MCF 10A (cell line): ENCODE data around the gene BEND7. TPM values are rescaled to one million over a fixed set of nuclear protein-coding genes. Genes with fewer than 3 reads are reported as not detected.

Experiments
- BruUV-seq: library from RNA; stranded (reverse); fragments of 400-500 nt; replicated peaks from 2 replicates; lab custom pipeline; 2021; lab: Mats Ljungman, UMichigan
- CTCF ChIA-PET: fragments of 300-600 bp; sonication (Branson Sonifier 250); formaldehyde crosslinking; extraction: SDS; loops from one replicate; lab custom pipeline; 2021; ENCODE audit warnings: antibody characterized with exemption, inconsistent platforms; lab: Yijun Ruan, JAX
- POLR2A ChIA-PET: fragments of 300-600, 350-650 bp; sonication (Branson Sonifier 250); formaldehyde crosslinking; extraction: SDS; loops from one replicate; lab custom pipeline; 2020; ENCODE audit warnings: antibody characterized with exemption, inconsistent platforms; lab: Yijun Ruan, JAX
- DNase-seq: peaks from one replicate; pipeline ENCODE4 v3.0.0-alpha.2; 2018; ENCODE audit not compliant: unreplicated experiment
- H3K27ac Mint-ChIP-seq: one replicate; pipeline ENCODE4 v1.8.0; 2022; ENCODE audit warnings: mild to moderate bottlenecking, low read depth, mixed read lengths; ENCODE audit not compliant: unreplicated experiment
- H3K27me3 Mint-ChIP-seq: one replicate; pipeline ENCODE4 v1.8.0; 2022; ENCODE audit warnings: mixed read lengths; ENCODE audit not compliant: insufficient read depth, unreplicated experiment
- H3K36me3 Mint-ChIP-seq: one replicate; pipeline ENCODE4 v1.8.0; 2022; ENCODE audit warnings: mild to moderate bottlenecking, moderate library complexity, mixed read lengths; ENCODE audit not compliant: insufficient read depth, unreplicated experiment
- H3K4me1 Mint-ChIP-seq: one replicate; pipeline ENCODE4 v1.8.0; 2022; ENCODE audit warnings: mixed read lengths; ENCODE audit not compliant: insufficient read depth, unreplicated experiment
- H3K4me3 Mint-ChIP-seq: one replicate; pipeline ENCODE4 v1.8.0; 2022; ENCODE audit warnings: mild to moderate bottlenecking, moderate library complexity, mixed read lengths; ENCODE audit not compliant: unreplicated experiment
- H3K9me3 Mint-ChIP-seq: one replicate; pipeline ENCODE4 v1.8.0; 2022; ENCODE audit warnings: mixed read lengths; ENCODE audit not compliant: unreplicated experiment
- CTCF ChIP-seq: fragments of 200-600 bp; IDR thresholded peaks from one replicate; pipeline ENCODE4 v1.8.0; 2022; ENCODE audit warnings: antibody characterized with exemption, mild to moderate bottlenecking; ENCODE audit not compliant: unreplicated experiment
- intact Hi-C: fragments of 100-400 bp; cut with micrococcal nuclease; formaldehyde crosslinking; loops from 2 replicates; pipeline ENCODE4 v1.14.1; 2022
- total RNA-seq: library from RNA; stranded (reverse); gene quantifications from 2 replicates; pipeline ENCODE4 v1.2.3, GENCODE V29; 2022

BEND7 gene
- total RNA-seq, 1 experiment from 2014 or later = 12.4 TPM

DNA sequence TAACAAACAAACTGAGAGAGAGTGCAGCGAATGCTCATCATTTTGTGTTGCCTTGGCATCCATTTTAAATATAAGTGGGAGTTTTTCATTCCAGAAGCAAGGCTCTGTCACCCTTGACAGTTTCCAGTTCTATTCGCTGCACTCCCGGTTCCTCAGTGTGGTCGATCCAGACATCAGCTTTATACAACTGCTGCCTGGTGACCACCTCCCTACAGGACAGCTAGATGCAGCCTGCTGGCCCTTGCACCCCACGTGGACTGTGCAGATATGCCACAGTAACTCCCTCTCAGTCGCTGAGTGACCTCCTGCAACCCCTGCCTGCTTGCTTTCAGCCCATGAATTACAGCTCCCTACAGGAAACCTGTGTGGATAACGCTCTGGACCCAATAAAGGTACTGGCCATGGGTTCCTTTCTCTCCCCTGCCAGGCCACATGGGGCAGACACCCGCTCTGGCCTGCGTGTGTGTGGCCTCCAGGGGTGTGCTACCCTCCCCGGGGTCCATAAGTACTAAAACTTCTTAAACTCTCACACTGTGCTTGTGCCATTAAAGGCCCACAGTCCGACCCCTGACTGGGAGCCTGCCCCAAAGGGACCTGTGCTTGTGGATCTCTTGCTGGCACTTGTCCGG, 23.6 kb downstream of the BEND7 start:
- H3K27me3 Mint-ChIP-seq = no peaks in the 10 kb centered on the region
- no peak for DNase-seq
- no peaks in the 10 kb centered on the region for H3K9me3 Mint-ChIP-seq
- CTCF ChIA-PET = no interaction called here
- no peak overlapping the region for H3K4me3 Mint-ChIP-seq
- POLR2A ChIA-PET = no interaction called here
- peaks cover 6% of the 10 kb centered on the region for H3K4me1 Mint-ChIP-seq
- no peak overlapping the region for H3K27ac Mint-ChIP-seq
- no peak for TF ChIP-seq CTCF
- BruUV-seq = no TSS peak
- peaks cover 6% of the 10 kb centered on the region for H3K36me3 Mint-ChIP-seq
- intact Hi-C loops = no loop called here

- H3K27ac Mint-ChIP-seq = no peak overlapping the region
- ChIA-PET CTCF (interaction anchor here (0.5 to 0.9 kb wide), 2 partner anchors 63 to 732 kb away, joined by 3 read pairs; no protein-coding TSS in a partner anchor), POLR2A (no interaction called here)
- no peak overlapping the region for H3K4me3 Mint-ChIP-seq
- no TSS peak for BruUV-seq
- intact Hi-C loops = no loop called here
- no peak for TF ChIP-seq CTCF
- H3K9me3 Mint-ChIP-seq = no peaks in the 10 kb centered on the region
- peaks cover 6% of the 10 kb centered on the region for H3K36me3 Mint-ChIP-seq
- peak; percentile 26 for DNase-seq
- H3K4me1 Mint-ChIP-seq = peaks cover 6% of the 10 kb centered on the region
- no peaks in the 10 kb centered on the region for H3K27me3 Mint-ChIP-seq
These were observed 24.9 kb downstream of the BEND7 start for GRCh38 chr10:13503745-13504463.

- H3K9me3 Mint-ChIP-seq = no peaks in the 10 kb centered on the region
- no TSS peak for BruUV-seq
- ChIA-PET POLR2A (interaction anchor here (1.4 kb wide), 1 partner anchor 24 kb away, joined by 4 read pairs; no protein-coding TSS in a partner anchor), CTCF (interaction anchor here (0.7 kb wide), 2 partner anchors 24 to 25 kb away, joined by 4 read pairs; no protein-coding TSS in a partner anchor)
- no peak for DNase-seq
- peaks cover 6% of the 10 kb centered on the region for H3K36me3 Mint-ChIP-seq
- no peak overlapping the region for H3K4me3 Mint-ChIP-seq
- peaks cover 6% of the 10 kb centered on the region for H3K4me1 Mint-ChIP-seq
- TF ChIP-seq CTCF = no peak
- no peaks in the 10 kb centered on the region for H3K27me3 Mint-ChIP-seq
- H3K27ac Mint-ChIP-seq = no peak overlapping the region
- intact Hi-C loops = no loop called here
These were observed 26.4 kb downstream of the BEND7 start for GRCh38 chr10:13502380-13502779.

GRCh38 chr10:13500201-13500600, 28.6 kb downstream of the BEND7 start:
- TF ChIP-seq CTCF = no peak
- POLR2A ChIA-PET = no interaction called here
- no peak overlapping the region for H3K4me3 Mint-ChIP-seq
- no peak overlapping the region for H3K27ac Mint-ChIP-seq
- H3K4me1 Mint-ChIP-seq = peaks cover 6% of the 10 kb centered on the region
- DNase-seq = no peak
- intact Hi-C loops = no loop called here
- no peaks in the 10 kb centered on the region for H3K36me3 Mint-ChIP-seq
- no TSS peak for BruUV-seq
- H3K9me3 Mint-ChIP-seq = no peaks in the 10 kb centered on the region
- H3K27me3 Mint-ChIP-seq = no peaks in the 10 kb centered on the region
- CTCF ChIA-PET = interaction anchor here (0.5 to 0.6 kb wide), 2 partner anchors 119 to 287 kb away, joined by 3 read pairs; no protein-coding TSS in a partner anchor
